Measurements from ENCODE around the gene KRAS.

DNA sequence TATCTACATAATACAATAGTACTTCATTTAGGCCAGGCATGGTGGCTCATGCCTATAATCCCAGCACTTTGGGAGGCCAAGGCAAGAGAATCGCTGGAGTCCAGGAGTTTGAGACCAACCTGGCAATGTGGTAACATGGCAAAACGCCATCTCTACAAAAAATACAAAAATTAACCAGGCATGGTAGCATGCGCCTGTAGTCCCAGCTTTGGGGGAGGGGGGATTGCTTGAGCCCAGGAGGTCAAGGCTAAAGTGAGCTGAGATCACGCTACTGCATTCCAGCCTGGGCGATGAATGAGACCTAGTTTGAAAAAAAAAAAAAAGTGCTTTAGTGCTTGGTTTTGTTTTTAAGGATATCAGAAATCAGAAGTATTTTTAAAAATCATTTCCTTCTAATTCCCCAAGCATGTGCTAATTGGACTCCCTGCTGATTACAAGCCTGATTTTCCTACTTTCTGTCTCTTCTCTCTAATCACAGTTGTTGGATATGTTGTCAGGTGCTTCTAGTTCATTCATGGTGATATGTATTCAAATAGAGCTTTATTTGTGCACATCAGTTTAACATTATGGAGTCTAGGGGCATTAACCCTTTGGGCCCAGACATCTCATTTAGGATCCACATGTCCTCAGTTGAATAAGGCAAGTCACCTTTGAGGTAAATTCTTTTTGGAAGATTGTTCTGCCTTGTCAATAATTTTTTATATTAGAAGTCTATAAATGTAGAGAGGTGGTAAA lies 7.0 kb upstream of the KRAS start:
- no peak for TF ChIP-seq POLR2A (IDR thresholded peaks at IDR 0.05)
- TF ChIP-seq, protein P1, sequence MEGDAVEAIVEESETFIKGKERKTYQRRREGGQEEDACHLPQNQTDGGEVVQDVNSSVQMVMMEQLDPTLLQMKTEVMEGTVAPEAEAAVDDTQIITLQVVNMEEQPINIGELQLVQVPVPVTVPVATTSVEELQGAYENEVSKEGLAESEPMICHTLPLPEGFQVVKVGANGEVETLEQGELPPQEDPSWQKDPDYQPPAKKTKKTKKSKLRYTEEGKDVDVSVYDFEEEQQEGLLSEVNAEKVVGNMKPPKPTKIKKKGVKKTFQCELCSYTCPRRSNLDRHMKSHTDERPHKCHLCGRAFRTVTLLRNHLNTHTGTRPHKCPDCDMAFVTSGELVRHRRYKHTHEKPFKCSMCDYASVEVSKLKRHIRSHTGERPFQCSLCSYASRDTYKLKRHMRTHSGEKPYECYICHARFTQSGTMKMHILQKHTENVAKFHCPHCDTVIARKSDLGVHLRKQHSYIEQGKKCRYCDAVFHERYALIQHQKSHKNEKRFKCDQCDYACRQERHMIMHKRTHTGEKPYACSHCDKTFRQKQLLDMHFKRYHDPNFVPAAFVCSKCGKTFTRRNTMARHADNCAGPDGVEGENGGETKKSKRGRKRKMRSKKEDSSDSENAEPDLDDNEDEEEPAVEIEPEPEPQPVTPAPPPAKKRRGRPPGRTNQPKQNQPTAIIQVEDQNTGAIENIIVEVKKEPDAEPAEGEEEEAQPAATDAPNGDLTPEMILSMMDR (IDR thresholded peaks at IDR 0.05) = no peak

Data from right lobe of liver (tissue), 4 donors.